Neural crest cell (in vitro differentiated cells): Measurements from ENCODE around the gene IL3. TPM values are rescaled to one million over a fixed set of nuclear protein-coding genes. Genes with fewer than 3 reads are reported as not detected.
A peak's percentile ranks its signal among the peaks of the same experiment; 100 is the strongest.

Source experiments
- DNase-seq: peaks from one replicate; pipeline ENCODE4 v3.0.0; 2021; ENCODE audit warnings: low read depth, mixed read lengths, low spot score
- H3K27ac Mint-ChIP-seq: one replicate; pipeline ENCODE4 v1.8.0; 2021; ENCODE audit warnings: mild to moderate bottlenecking, mixed read lengths; ENCODE audit not compliant: unreplicated experiment
- H3K27me3 Mint-ChIP-seq: 2 replicates; pipeline ENCODE4 v1.8.0; 2021; ENCODE audit warnings: low read depth, mild to moderate bottlenecking, mixed read lengths
- H3K36me3 Mint-ChIP-seq: 2 replicates; pipeline ENCODE4 v1.8.0; 2021; ENCODE audit warnings: low read depth, mild to moderate bottlenecking, mixed read lengths
- H3K4me1 Mint-ChIP-seq: 2 replicates; pipeline ENCODE4 v1.8.0; 2021; ENCODE audit warnings: mixed read lengths
- H3K4me3 Mint-ChIP-seq: one replicate; pipeline ENCODE4 v1.8.0; 2021; ENCODE audit warnings: mild to moderate bottlenecking, mixed read lengths
- H3K9me3 Mint-ChIP-seq: 2 replicates; pipeline ENCODE4 v1.8.0; 2021; ENCODE audit warnings: mixed read lengths
- total RNA-seq: library from RNA; stranded (reverse); gene quantifications from 2 replicates; pipeline ENCODE4 v1.2.1, GENCODE V29; 2021
- TF ChIP-seq, protein P1 (sequence below): fragments of 200-600 bp; sonication (generic); conservative IDR thresholded peaks from 2 replicates; pipeline ENCODE4 v1.5.0; 2021; ENCODE audit warnings: antibody characterized with exemption, mild to moderate bottlenecking

The IL3 gene
- total RNA-seq, 1 donor from 2014 or later, result not detected

DNA sequence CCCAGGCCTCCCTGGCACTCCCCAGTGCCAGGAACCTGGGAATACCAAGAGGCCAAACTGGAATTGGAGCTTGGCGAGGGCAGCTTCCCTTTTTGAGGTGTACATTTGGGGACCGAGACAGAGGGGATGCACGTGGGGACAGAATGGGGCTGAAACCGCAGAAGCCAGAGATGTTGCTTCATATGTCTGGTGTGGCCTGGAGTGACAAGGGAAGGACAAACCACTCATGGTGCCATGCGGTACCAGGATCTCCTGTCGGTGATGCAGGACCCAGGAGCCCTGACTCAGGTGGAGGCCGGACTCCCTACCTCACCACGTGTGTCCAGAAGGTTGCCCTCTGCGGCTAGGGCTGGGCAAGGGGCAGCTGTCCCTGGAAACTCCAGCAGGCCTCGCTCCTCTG, 9.1 kb downstream of the IL3 start:
- H3K4me3 Mint-ChIP-seq, result no peak overlapping the region

DNA sequence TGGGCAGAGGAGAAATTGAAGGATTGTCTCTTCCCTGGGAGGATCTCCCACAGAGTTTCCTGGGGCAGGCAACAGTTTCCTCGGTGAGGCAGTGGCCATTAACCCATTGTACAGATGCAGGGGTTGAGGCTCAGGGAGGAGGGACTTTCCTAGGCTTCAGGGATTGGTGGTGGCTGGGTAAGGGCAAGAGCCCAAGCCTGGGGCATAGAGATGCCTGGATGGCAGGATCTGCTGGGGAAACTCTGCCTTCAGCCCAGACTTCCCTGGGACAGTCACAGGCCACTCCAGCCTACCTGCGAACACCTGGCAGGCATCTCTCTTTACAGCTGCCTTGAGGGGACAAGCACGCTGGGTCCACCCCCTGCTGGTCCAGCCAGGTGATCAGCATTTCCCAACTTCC, 9.5 kb downstream of the IL3 start:
- H3K4me3 Mint-ChIP-seq, result no peak overlapping the region
- DNase-seq, result no peak
- no peaks in the 10 kb centered on the region for H3K9me3 Mint-ChIP-seq
- no peaks in the 10 kb centered on the region for H3K36me3 Mint-ChIP-seq
- no peak overlapping the region for H3K27ac Mint-ChIP-seq
- no peaks in the 10 kb centered on the region for H3K4me1 Mint-ChIP-seq
- TF ChIP-seq, protein P1, sequence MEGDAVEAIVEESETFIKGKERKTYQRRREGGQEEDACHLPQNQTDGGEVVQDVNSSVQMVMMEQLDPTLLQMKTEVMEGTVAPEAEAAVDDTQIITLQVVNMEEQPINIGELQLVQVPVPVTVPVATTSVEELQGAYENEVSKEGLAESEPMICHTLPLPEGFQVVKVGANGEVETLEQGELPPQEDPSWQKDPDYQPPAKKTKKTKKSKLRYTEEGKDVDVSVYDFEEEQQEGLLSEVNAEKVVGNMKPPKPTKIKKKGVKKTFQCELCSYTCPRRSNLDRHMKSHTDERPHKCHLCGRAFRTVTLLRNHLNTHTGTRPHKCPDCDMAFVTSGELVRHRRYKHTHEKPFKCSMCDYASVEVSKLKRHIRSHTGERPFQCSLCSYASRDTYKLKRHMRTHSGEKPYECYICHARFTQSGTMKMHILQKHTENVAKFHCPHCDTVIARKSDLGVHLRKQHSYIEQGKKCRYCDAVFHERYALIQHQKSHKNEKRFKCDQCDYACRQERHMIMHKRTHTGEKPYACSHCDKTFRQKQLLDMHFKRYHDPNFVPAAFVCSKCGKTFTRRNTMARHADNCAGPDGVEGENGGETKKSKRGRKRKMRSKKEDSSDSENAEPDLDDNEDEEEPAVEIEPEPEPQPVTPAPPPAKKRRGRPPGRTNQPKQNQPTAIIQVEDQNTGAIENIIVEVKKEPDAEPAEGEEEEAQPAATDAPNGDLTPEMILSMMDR, result no peak
- H3K27me3 Mint-ChIP-seq, result no peaks in the 10 kb centered on the region

More for the DNA sequence above, 9.1 kb downstream of the IL3 start:
- no peaks in the 10 kb centered on the region for H3K36me3 Mint-ChIP-seq
- H3K27ac Mint-ChIP-seq, result no peak overlapping the region
- TF ChIP-seq, protein P1, result no peak
- no peaks in the 10 kb centered on the region for H3K27me3 Mint-ChIP-seq
- H3K9me3 Mint-ChIP-seq, result no peaks in the 10 kb centered on the region
- H3K4me1 Mint-ChIP-seq, result peaks cover 2% of the 10 kb centered on the region
- DNase-seq, result no peak

DNA sequence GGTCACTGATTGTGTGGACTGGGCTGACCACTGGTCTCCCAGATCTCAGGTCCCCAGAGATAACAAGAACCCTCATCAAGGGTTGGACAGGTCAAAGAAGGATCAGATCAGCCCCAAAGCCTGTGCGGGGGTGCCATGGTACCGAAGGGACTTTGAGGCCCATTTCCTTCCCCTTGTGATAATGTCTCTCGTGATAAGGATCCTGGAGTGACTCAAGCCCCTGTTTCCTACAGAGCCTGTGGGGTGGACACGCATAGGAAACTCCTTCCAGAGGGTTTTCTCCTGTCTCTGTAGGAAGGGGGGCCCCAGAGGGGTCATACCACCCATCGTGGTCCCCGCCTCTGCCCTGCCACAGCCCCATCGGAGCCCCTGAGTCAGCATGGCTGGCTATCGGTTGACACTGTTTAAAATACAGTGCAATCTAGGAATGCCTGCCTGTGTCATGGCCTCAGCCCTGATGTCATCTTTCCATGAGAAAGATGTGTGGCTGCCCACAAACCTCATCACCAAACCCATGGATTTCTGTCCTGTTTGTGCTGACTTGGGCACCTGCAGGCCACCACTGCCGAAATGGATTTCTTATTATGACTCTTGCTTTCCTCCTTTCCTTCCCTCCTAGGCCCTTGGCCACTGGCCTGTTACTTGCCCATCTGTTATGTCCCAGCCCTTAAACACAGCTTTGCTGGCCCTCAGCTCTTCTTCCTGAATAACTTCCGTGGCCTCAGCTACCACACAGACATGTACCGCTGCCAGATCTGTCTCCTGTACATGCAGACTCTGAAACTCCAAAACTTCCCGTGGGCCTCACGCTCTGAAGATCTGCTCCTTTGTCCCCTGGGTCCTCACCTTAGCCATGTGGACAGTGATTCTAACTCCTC, 10.2 kb downstream of the IL3 start:
- Mint-ChIP-seq H3K27ac (peak overlapping the region; percentile 79), H3K9me3 (no peaks in the 10 kb centered on the region), H3K4me1 (no peaks in the 10 kb centered on the region), H3K4me3 (no peak overlapping the region), H3K27me3 (no peaks in the 10 kb centered on the region), H3K36me3 (no peaks in the 10 kb centered on the region)
- no peak for DNase-seq
- TF ChIP-seq, protein P1, result no peak

DNA sequence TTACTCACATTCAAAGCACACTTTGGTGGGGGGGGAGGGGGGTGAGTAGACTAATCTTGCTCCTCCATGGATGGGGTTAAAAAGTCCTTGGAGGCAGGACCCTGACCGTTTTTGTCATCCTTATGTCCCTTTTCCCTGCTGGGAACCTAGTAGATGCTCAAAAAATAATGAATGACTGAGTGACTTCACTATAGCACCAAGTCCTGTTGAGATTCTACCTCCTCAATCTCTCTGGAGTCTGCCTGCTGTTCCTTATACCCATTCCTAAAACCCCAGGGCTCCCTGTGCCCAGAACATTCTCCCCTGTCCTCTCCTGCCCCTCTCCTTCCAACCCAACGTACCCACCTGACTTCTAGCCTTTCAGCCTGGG, 10.9 kb downstream of the IL3 start:
- H3K4me3 Mint-ChIP-seq, result no peak overlapping the region
- DNase-seq, result no peak
- no peak overlapping the region for H3K27ac Mint-ChIP-seq
- H3K9me3 Mint-ChIP-seq, result no peaks in the 10 kb centered on the region
- H3K27me3 Mint-ChIP-seq, result no peaks in the 10 kb centered on the region
- H3K4me1 Mint-ChIP-seq, result no peaks in the 10 kb centered on the region
- H3K36me3 Mint-ChIP-seq, result no peaks in the 10 kb centered on the region
- TF ChIP-seq, protein P1, result no peak

DNA sequence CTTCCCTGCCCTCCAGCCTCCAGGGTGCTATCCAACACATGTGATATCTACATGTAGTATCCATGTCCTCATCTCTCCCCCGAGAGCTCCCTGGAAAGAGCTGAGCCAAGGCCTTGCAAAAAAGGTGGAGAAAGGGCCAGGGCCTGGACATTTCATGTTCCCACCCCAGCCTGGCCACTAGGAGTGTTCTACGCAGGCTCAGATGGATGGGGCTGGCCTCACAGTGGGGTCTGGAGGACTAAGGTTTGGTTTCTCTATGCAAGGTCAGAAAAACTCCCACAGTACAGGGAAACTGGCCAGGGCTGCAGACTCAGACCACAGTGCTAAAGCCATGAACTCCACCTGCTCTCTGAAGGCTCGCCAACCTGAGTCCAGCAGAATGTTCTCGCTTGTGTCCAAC, 11.6 kb downstream of the IL3 start:
- Mint-ChIP-seq H3K36me3 (no peaks in the 10 kb centered on the region), H3K4me1 (no peaks in the 10 kb centered on the region), H3K4me3 (no peak overlapping the region), H3K9me3 (no peaks in the 10 kb centered on the region), H3K27ac (peak overlapping the region; percentile 83), H3K27me3 (no peaks in the 10 kb centered on the region)
- no peak for DNase-seq
- TF ChIP-seq, protein P1, result no peak
